ENCODE data around the gene RTF2.
A peak's percentile ranks its signal among the peaks of the same experiment; 100 is the strongest.

The RTF2 gene

GRCh38 chr20:56460459-56460858 lies 8.0 kb upstream of the RTF2 start:
- H3K27ac ChIP-seq, result no peak overlapping the region

GRCh38 chr20:56461576-56461975 lies 6.9 kb upstream of the RTF2 start:
- no peak overlapping the region for H3K27ac ChIP-seq

More at GRCh38 chr20:56460459-56460858, 8.0 kb upstream of the RTF2 start:
- TF ChIP-seq ZFX (IDR thresholded peaks at IDR 0.05), result no peak
- no peak for TF ChIP-seq CTCF (conservative IDR thresholded peaks at IDR 0.05)

DNA sequence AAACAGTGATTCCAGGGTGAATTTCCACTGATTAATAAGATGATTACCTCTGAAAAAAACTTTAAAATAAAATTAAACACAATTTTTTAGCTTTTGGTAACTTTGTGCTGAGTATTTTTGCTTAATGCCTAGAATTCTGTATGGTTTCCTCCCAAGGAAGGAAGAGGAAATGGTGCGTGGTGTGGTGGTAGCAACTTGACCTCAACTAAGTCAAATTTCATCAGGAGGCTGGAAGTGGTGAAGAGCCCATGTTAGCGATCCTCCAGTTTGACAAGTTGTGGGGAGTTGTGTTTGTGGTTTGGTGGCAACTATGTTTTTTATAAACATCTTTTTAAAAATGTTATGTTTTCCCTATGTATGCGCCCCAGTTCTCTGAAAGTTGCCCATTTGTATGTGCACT lies 5.0 kb upstream of the RTF2 start:
- TF ChIP-seq ZFX (IDR thresholded peaks at IDR 0.05), result no peak
- no peak for TF ChIP-seq CTCF (conservative IDR thresholded peaks at IDR 0.05)
- no peak overlapping the region for H3K27ac ChIP-seq

More at GRCh38 chr20:56461576-56461975, 6.9 kb upstream of the RTF2 start:
- no peak for TF ChIP-seq CTCF (conservative IDR thresholded peaks at IDR 0.05)

DNA sequence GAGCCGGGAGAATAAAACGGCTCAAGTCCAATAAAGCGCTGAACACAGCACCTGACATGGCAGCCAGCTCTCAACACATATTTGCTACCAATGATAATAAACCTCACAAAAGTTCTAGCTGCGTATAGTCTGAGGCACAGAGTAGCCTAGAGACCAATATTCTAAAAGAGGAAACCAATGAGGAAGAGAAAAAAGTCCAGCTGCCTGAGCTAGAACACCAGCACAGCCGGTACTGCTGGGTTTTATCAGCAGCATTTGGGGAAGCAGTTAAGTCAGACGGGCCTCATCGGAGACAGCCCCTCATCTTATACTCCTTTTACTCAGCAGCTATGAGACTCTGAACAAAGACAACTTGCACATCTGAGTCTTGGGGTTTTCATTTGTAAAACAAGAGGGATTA lies 2.4 kb upstream of the RTF2 start:
- no peak for TF ChIP-seq CTCF (conservative IDR thresholded peaks at IDR 0.05)
- no peak for TF ChIP-seq ZFX (IDR thresholded peaks at IDR 0.05)
- H3K27ac ChIP-seq, result no peak overlapping the region

GRCh38 chr20:56467968-56468315 lies 485 bp upstream of the RTF2 start:
- peak overlapping the region; percentile 73 for H3K27ac ChIP-seq
- TF ChIP-seq CTCF (conservative IDR thresholded peaks at IDR 0.05), result no peak

DNA sequence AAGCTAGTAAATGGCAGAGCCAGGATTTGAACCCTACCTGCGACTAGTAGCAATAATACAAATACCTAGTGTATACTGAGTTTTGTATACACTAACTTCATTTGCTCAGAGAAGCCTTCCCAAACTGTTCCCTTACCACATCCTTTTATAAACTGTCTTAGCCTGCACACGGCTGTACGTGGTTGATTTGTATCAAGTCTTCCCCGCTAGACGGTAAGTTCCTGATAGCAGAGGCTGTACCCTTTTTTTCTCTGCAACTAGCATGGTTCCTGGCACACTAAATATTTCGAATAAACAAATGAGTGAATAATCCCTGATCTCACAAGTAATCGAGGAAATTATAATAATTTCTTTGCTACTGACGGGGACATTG lies 636 bp downstream of the RTF2 start:
- peak overlapping the region; percentile 73 for H3K27ac ChIP-seq
- TF ChIP-seq ZFX (IDR thresholded peaks at IDR 0.05) (no peak), CTCF (conservative IDR thresholded peaks at IDR 0.05) (no peak)

- H3K27ac ChIP-seq, result no peak overlapping the region
Measured at GRCh38 chr20:56483970-56484369, 15.5 kb downstream of the RTF2 start.

More at GRCh38 chr20:56483970-56484369, 15.5 kb downstream of the RTF2 start:
- TF ChIP-seq ZFX (IDR thresholded peaks at IDR 0.05), result no peak
- no peak for TF ChIP-seq CTCF (conservative IDR thresholded peaks at IDR 0.05)

Measured in C4-2B (cell line).